ENCODE results near the gene ALDH16A1. TPM values are rescaled to one million over a fixed set of nuclear protein-coding genes. Genes with fewer than 3 reads are reported as not detected.

The ALDH16A1 gene
- total and polyA plus RNA-seq, 8 donors: 16.1 to 89.3 (median 20.8) TPM

DNA sequence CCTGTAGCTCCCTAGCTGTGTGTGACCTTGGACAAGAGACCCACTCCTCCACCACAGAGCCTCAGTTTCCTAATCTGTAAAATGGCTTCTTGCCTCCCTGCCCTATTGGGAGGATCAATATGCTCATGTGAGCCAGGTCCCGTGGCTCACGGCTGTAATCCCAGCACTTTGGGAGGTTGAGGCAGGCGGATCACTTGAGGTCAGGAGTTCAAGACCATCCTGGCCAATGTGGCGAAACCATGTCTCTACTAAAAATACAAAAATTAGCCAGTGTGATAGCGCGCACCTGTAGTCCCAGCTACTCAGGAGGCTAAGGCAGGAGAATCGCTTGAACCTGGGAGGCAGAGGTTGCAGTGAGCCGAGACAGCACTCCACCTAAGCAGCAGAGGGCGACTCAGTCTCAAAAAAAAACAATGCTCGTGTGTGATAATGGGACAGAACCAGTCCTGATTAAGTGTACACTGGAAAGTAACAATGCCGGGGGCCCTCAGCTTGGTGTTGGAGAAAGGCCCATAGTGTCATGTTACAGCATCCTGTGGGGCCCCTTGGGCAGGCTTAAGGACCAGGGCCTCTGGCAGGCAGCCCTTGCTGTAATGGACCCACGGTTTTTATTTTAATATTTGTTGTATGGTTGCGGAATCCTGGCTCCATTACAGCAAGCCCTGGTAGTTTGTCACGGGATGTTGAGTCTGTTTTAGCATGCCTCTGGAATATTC, 50.0 kb downstream of the ALDH16A1 start:
- TF ChIP-seq, protein P1, sequence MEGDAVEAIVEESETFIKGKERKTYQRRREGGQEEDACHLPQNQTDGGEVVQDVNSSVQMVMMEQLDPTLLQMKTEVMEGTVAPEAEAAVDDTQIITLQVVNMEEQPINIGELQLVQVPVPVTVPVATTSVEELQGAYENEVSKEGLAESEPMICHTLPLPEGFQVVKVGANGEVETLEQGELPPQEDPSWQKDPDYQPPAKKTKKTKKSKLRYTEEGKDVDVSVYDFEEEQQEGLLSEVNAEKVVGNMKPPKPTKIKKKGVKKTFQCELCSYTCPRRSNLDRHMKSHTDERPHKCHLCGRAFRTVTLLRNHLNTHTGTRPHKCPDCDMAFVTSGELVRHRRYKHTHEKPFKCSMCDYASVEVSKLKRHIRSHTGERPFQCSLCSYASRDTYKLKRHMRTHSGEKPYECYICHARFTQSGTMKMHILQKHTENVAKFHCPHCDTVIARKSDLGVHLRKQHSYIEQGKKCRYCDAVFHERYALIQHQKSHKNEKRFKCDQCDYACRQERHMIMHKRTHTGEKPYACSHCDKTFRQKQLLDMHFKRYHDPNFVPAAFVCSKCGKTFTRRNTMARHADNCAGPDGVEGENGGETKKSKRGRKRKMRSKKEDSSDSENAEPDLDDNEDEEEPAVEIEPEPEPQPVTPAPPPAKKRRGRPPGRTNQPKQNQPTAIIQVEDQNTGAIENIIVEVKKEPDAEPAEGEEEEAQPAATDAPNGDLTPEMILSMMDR (IDR thresholded peaks at IDR 0.05): peak in 3 of 4 donors; percentile 41 to 56 (median 43)
- no peak overlapping the region for H3K4me3 ChIP-seq
- DNase-seq (peak in 2 of 6 donors; percentile 44 to 60), ATAC-seq (peak; percentile 59 to 78 (median 73)), FAIRE-seq (no peak)
- H3K36me3 ChIP-seq: peaks cover 5 to 14% (median 14%) of the 10 kb centered on the region in 3 donors
- H3K4me1 ChIP-seq: peaks cover 4 to 14% (median 4%) of the 10 kb centered on the region in 3 donors
- intact Hi-C loops (cut with DNase I): no loop called here
- H3K27ac ChIP-seq: no peak overlapping the region
- no peaks in the 10 kb centered on the region for H3K9me3 ChIP-seq
- H3K27me3 ChIP-seq: no peaks in the 10 kb centered on the region
- 30 to 41% methylated on average over 14 of the region's 14 CpGs for WGBS, 2 donors

DNA sequence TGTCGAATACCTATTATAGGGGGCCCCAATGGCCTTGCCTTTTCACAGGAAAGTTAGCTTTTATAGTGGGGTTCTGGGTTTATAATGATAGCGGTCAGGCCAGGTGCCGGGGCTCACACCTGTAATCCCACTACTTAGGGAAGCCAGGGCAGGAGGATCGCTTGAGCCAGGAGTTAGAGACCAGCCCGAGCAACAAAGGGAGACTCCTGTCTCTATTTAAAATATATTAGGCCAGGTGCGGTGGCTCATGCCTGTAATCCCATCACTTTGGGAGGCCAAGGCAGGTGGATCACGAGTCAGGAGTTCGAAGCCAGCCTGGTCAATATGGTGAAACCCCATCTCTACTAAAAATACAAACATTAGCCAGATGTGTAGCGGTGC, 50.5 kb downstream of the ALDH16A1 start:
- Histone ChIP-seq H3K4me1 (peaks cover 0 to 8% (median 0%) of the 10 kb centered on the region in 3 donors), H3K27ac (no peak overlapping the region), H3K9me3 (no peaks in the 10 kb centered on the region), H3K36me3 (peaks cover 3 to 8% (median 8%) of the 10 kb centered on the region in 3 donors), H3K27me3 (no peaks in the 10 kb centered on the region), H3K4me3 (no peak overlapping the region)
- TF ChIP-seq, protein P1 (IDR thresholded peaks at IDR 0.05): no peak
- 66 to 70% methylated on average over 9 of the region's 9 CpGs for WGBS, 2 donors
- FAIRE-seq: no peak
- intact Hi-C loops (cut with DNase I): no loop called here
- ATAC-seq: no peak
- no peak for DNase-seq

DNA sequence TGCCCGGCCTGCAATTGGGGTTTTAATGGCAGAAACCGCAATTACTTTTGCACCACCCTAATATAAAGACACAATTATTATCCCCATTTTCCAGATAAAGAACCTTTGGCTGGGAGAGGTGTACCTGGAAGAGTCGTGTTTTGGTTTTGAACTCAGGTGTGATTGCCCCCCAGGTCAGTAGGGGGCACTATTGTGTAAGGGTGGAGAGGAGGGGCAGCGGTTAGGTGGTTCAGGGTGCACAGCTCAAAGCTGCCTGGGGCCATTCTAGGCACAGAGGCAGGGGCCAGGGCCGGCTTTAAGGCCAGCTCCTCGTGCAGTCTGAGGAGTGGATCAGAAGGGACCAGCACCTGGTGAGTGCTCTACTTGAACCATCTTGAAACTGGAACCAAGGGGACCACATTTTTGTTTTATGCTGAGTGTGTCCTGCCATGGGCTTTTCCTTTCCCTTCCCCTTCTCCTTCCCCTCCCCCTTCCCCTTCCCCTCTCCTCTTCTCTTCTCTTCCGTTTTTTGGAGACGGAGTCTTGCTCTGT, 53.6 kb downstream of the ALDH16A1 start:
- no peaks in the 10 kb centered on the region for H3K9me3 ChIP-seq
- no peaks in the 10 kb centered on the region for H3K36me3 ChIP-seq
- H3K27ac ChIP-seq: no peak overlapping the region
- TF ChIP-seq, protein P1 (IDR thresholded peaks at IDR 0.05): peak; percentile 53 to 64 (median 62)
- H3K4me3 ChIP-seq: no peak overlapping the region
- no peaks in the 10 kb centered on the region for H3K27me3 ChIP-seq
- FAIRE-seq (no peak), DNase-seq (peak; percentile 61 to 86 (median 78)), ATAC-seq (peak; percentile 71 to 93 (median 83))
- intact Hi-C loops (cut with DNase I): loop anchor here in 2 of 3 donors (5.0 kb wide), 1 partner anchor 36 kb away; no protein-coding TSS in a partner anchor
- 15 to 23% methylated on average over 8 of the region's 8 CpGs for WGBS, 2 donors
- no peaks in the 10 kb centered on the region for H3K4me1 ChIP-seq

DNA sequence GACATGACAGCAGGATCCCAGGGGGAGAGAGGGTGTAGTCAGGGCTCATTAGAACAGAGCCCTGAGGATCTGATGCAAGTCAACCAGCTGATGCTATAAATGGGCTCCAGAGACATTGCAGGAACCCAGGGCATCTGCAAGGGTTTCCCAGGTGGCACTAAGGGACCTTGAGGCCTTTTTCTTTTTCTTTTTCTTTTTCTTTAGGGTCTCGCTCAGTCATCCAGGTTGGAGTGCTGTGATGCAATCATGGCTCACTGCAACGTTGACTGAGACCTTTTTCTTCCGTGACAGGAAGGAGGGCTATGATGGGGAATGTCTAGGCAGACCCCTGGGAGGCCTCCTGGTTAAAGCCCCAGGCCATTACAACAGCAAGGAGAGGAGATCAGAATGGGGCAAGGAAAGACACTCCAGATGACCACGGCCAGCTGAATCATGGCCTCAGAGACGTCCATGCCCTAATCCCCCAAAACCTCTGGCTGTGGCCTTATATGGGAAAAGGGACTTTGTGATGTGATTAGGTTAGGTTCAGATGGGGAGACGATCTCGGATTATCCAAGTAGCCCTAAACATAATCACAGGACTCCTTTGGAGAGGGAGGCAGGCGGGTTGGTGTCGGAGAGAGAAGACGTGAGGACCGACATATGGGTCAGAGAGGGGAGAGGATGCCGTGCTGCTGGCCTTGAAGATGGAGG, 54.9 kb downstream of the ALDH16A1 start:
- no peak for DNase-seq
- Histone ChIP-seq H3K27me3 (no peaks in the 10 kb centered on the region), H3K4me1 (peaks cover 0 to 2% (median 0%) of the 10 kb centered on the region in 3 donors), H3K36me3 (no peaks in the 10 kb centered on the region), H3K9me3 (no peaks in the 10 kb centered on the region), H3K4me3 (no peak overlapping the region), H3K27ac (no peak overlapping the region)
- WGBS, 2 donors: 77 to 78% methylated on average over 12 of the region's 12 CpGs
- FAIRE-seq: no peak
- TF ChIP-seq, protein P1 (IDR thresholded peaks at IDR 0.05): no peak
- intact Hi-C loops (cut with DNase I): loop anchor here in 2 of 3 donors (5.0 kb wide), 1 partner anchor 34 kb away; no protein-coding TSS in a partner anchor
- no peak for ATAC-seq

All from pancreas (tissue), 10 donors.